IPS-18a (cell line): ENCODE measurements around the gene GRPR.
"Not testable (repeated sequence)": the region's sequence is repeated elsewhere in the genome, so short reads cannot be mapped to it uniquely, and the experiment has no call there.

ENCODE experiments used
- H3K27ac ChIP-seq: one replicate; pipeline ENCODE4 v1.5.1; 2013; ENCODE audit warnings: low read length
- H3K27me3 ChIP-seq: one replicate; pipeline ENCODE4 v1.6.1; 2013; ENCODE audit warnings: mild to moderate bottlenecking, low read length; ENCODE audit not compliant: control insufficient read depth, insufficient read depth
- H3K36me3 ChIP-seq: one replicate; pipeline ENCODE4 v1.6.1; 2013; ENCODE audit warnings: low read depth, low read length; ENCODE audit not compliant: control insufficient read depth
- H3K4me1 ChIP-seq: one replicate; pipeline ENCODE4 v1.6.1; 2013; ENCODE audit warnings: low read depth, low read length; ENCODE audit not compliant: control insufficient read depth
- H3K4me3 ChIP-seq: one replicate; pipeline ENCODE4 v1.5.1; 2013; ENCODE audit warnings: low read length
- H3K9ac ChIP-seq: one replicate; pipeline ENCODE4 v1.6.1; 2013; ENCODE audit warnings: mild to moderate bottlenecking, low read length, moderate library complexity
- H3K9me3 ChIP-seq: one replicate; pipeline ENCODE4 v1.6.1; 2013; ENCODE audit warnings: low read depth, low read length; ENCODE audit not compliant: control insufficient read depth

Gene GRPR

GRCh38 chrX:16160729-16161128 is 37.4 kb downstream of the GRPR start:
- Histone ChIP-seq H3K27me3 (no peaks in the 10 kb centered on the region), H3K9me3 (no peaks in the 10 kb centered on the region), H3K36me3 (peaks cover 11% of the 10 kb centered on the region), H3K27ac (no peak overlapping the region), H3K4me3 (no peak overlapping the region), H3K4me1 (peaks cover 13% of the 10 kb centered on the region), H3K9ac (no peak overlapping the region)

DNA sequence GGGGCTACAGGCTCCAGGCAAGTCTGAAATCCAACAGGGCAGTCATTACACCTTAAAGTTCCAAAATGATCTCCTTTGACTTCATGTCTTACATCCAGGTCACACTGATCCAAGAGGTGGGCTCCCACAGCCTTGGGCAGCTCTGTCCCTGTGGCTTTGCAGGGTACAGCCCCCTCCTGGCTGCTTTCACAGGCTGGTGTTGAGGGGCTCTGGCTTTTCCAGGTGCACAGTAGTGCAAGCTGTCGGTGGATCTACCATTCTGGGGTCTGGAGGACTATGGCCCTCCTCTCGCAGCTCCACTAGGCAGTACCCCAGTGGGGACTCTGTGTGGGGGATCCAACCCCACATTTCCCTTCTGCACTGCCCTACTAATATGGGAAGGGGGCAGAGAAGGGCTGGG is 37.8 kb downstream of the GRPR start:
- H3K27ac ChIP-seq, H3K27me3 ChIP-seq, H3K9ac ChIP-seq, H3K9me3 ChIP-seq, H3K4me3 ChIP-seq, H3K36me3 ChIP-seq: not testable (repeated sequence)
- peaks cover 13% of the 10 kb centered on the region for H3K4me1 ChIP-seq

DNA sequence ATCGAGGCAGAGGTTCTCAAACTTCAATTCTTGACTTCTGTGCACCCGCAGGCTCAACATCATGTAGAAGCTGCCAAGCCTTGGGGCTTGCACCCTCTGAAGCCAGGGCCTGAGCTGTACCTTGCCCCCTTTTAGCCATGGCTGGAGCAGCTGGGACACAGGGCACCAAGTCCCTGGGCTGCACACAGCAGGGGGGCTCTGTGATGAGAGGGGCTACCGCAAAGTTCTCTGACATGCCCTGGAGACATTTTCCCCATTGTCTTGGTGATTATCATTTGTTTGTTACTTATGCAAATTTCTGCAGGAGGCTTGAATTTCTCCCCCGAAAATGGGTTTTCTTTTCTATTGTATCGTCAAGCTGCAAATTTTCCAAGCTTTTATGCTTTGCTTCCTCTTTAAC is 39.0 kb downstream of the GRPR start:
- Histone ChIP-seq H3K36me3 (no peaks in the 10 kb centered on the region), H3K27ac (no peak overlapping the region), H3K4me3 (no peak overlapping the region), H3K27me3 (no peaks in the 10 kb centered on the region), H3K4me1 (peaks cover 13% of the 10 kb centered on the region), H3K9me3 (no peaks in the 10 kb centered on the region), H3K9ac (no peak overlapping the region)

DNA sequence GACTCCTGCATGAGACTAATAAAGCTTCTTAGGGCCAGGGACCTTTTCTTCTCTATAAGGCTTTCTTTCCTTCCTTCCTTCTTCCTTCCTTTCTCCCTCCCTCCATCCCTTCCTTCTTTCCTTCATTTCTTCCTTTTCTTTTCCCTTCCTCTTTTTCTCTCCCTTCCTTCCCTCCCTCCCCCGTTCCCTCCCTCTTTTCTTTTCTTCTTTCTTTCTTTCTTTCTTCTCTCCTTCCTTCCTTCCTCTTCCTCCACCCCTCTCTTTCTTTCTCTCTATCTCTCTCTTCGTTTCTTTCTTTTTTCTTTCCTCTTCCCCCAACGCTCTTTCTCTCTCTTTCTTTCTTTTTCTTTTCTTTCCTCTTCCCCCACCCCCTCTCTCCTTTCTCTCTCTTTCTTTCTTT is 41.4 kb downstream of the GRPR start:
- Histone ChIP-seq H3K27me3 (no peaks in the 10 kb centered on the region), H3K9ac (no peak overlapping the region), H3K4me1 (peaks cover 13% of the 10 kb centered on the region), H3K4me3 (no peak overlapping the region), H3K27ac (no peak overlapping the region), H3K36me3 (no peaks in the 10 kb centered on the region), H3K9me3 (no peaks in the 10 kb centered on the region)

DNA sequence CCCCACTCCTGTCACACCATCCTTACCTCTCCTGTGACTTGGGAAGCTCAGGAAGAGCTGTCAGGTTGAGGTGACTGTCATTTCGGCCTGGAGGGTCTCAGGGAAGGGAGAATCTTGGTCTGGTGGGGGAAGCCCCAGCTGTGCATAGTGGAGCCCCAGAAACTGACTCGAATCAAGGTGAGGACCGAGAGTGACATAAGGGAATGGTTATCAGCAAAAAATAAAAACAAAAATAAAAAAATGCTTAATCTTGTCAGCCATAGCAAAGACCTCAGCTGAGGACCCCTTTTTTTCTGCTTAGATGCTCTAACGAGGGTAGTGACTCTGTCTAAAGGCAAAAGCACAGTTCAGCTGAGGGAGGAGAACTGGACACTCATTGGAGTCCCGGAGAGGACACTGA is 43.8 kb downstream of the GRPR start, which contains the start of gene MAGEB17:
Gene MAGEB17 (plus strand): TSS at position 301 of the 400 bp plus-strand sequence. CDS start 2,902 bp downstream, outside the sequence.
- Histone ChIP-seq H3K9ac (no peak within 1 kb of the TSS), H3K4me1 (peaks cover 2% of the 10 kb centered on the region), H3K27ac (no peak within 1 kb of the TSS), H3K27me3 (no peaks in the 10 kb centered on the region), H3K36me3 (no peaks in the 10 kb centered on the region), H3K9me3 (no peaks in the 10 kb centered on the region), H3K4me3 (no peak within 1 kb of the TSS)

- Histone ChIP-seq H3K9me3 (no peaks in the 10 kb centered on the region), H3K9ac (no peak overlapping the region)
These were observed 47.7 kb downstream of the GRPR start for GRCh38 chrX:16171039-16171438.

GRCh38 chrX:16171944-16172343 is 48.6 kb downstream of the GRPR start:
- Histone ChIP-seq H3K9ac (no peak overlapping the region), H3K36me3 (no peaks in the 10 kb centered on the region), H3K4me1 (no peaks in the 10 kb centered on the region), H3K4me3 (no peak overlapping the region), H3K9me3 (no peaks in the 10 kb centered on the region), H3K27me3 (no peaks in the 10 kb centered on the region), H3K27ac (no peak overlapping the region)

More at GRCh38 chrX:16171039-16171438, 47.7 kb downstream of the GRPR start:
- Histone ChIP-seq H3K27ac (no peak overlapping the region), H3K4me1 (no peaks in the 10 kb centered on the region), H3K36me3 (no peaks in the 10 kb centered on the region), H3K4me3 (no peak overlapping the region), H3K27me3 (no peaks in the 10 kb centered on the region)

DNA sequence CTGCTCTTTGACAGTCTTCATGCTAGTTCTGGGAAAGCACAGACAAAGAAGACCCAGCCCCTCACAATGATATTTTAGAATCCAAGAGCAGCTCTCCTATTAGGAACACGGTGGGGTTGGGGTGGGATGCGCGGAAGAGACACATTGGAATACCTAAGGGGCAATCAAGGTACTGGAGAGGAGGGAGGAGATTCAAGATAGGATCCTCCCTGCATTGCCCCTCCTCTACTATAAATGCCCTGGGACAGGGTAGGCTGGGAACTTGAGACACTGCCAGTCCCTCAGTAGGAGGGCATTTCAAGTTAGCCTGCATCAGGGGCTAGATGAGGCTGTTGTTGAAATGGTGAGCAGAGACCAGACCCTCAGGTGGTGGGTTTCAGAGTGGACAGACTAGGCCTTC is 49.0 kb downstream of the GRPR start:
- Histone ChIP-seq H3K4me1 (peaks cover 1% of the 10 kb centered on the region), H3K9me3 (no peaks in the 10 kb centered on the region), H3K4me3 (no peak overlapping the region), H3K27me3 (no peaks in the 10 kb centered on the region), H3K9ac (no peak overlapping the region), H3K27ac (no peak overlapping the region), H3K36me3 (no peaks in the 10 kb centered on the region)

DNA sequence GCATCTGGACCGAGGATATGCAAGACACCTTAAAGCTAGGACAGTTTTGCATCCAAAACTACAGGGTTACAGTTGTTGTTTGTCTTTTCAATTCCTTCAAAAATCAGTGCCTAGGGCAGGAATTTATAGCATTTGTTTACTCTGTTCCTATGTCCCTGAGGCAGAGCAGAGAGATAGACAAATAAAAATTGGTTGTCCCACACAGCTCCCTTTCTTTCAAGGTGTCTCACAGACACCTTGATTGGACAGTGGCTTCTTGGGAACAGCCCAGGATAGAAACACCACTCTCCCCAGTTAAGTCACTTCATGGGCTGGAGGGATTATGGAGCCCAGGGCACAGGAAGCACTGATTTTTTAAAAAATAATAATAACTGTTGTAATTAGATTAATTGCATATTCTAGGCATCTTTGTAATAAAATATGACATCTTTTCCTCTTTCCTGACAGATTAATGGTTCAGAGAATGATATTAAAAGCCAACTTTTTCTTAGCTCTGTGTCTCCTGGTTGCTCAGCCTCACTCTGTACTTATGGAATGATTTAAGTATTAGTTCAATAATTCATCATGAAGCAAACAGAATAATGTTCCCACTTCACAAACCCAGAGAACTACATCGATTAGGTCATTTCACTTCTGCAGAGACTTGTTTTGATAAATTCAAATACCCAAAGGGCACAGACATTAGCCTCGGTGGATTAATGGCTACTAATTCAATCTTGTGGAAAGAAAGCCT is 52.1 kb downstream of the GRPR start:
- no peak overlapping the region for H3K27ac ChIP-seq
- H3K27me3 ChIP-seq: no peaks in the 10 kb centered on the region
- H3K4me1 ChIP-seq: peaks cover 17% of the 10 kb centered on the region
- H3K36me3 ChIP-seq: no peaks in the 10 kb centered on the region
- H3K4me3 ChIP-seq: no peak overlapping the region
- no peak overlapping the region for H3K9ac ChIP-seq
- H3K9me3 ChIP-seq: no peaks in the 10 kb centered on the region

GRCh38 chrX:16177260-16177659 is 53.9 kb downstream of the GRPR start:
- Histone ChIP-seq H3K27me3 (no peaks in the 10 kb centered on the region), H3K27ac (no peak overlapping the region), H3K4me3 (no peak overlapping the region), H3K9me3 (no peaks in the 10 kb centered on the region), H3K36me3 (no peaks in the 10 kb centered on the region), H3K9ac (no peak overlapping the region), H3K4me1 (peaks cover 17% of the 10 kb centered on the region)

DNA sequence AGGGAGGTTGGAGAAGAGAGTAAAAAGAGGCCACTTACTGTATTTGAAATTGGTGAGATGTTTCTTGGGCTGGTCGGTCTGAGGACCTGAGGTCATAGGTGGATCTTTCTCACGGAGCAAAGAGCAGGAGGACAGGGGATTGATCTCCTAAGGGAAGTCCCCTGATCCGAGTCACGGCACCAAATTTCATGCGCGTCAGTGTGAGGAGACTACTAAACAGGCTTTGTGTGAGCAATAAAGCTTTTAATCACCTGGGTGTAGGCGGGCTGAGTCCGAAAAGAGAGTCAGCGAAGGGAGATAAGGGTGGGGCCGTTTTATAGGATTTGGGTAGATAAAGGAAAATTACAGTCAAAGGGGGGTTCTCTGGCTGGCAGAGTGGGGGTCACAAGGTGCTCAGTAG is 60.5 kb downstream of the GRPR start:
- not testable (repeated sequence) for H3K9ac ChIP-seq, H3K36me3 ChIP-seq, H3K27ac ChIP-seq, H3K9me3 ChIP-seq, H3K4me3 ChIP-seq, H3K27me3 ChIP-seq
- H3K4me1 ChIP-seq: peaks cover 28% of the 10 kb centered on the region

GRCh38 chrX:16185725-16186136 is 62.4 kb downstream of the GRPR start:
- no peaks in the 10 kb centered on the region for H3K36me3 ChIP-seq
- H3K27me3 ChIP-seq: no peaks in the 10 kb centered on the region
- H3K4me3 ChIP-seq: no peak overlapping the region
- H3K27ac ChIP-seq: no peak overlapping the region
- peaks cover 25% of the 10 kb centered on the region for H3K4me1 ChIP-seq
- H3K9ac ChIP-seq: no peak overlapping the region
- no peaks in the 10 kb centered on the region for H3K9me3 ChIP-seq
